ENCODE data around the gene LSR.

GRCh38 chr19:35209646-35210045, 39.2 kb upstream of the LSR start:
- TF ChIP-seq CTCF (IDR thresholded peaks at IDR 0.05; ENCODE audit: low read depth, low read length): no peak
- no peak for TF ChIP-seq POLR2A (IDR thresholded peaks at IDR 0.05; ENCODE audit: extremely low read depth, insufficient read length)
- no peak for TF ChIP-seq MYC (IDR thresholded peaks at IDR 0.05; ENCODE audit: low read depth, low read length)
- no peak for TF ChIP-seq MAX (IDR thresholded peaks at IDR 0.05; ENCODE audit: low read depth, low read length)

All from NB4 (cell line).